ENCODE measurements around the gene ELOVL5.
A peak's percentile ranks its signal among the peaks of the same experiment; 100 is the strongest.

ELOVL5 gene

GRCh38 chr6:53240761-53241160, 108.0 kb downstream of the ELOVL5 start:
- TF ChIP-seq, protein P1, sequence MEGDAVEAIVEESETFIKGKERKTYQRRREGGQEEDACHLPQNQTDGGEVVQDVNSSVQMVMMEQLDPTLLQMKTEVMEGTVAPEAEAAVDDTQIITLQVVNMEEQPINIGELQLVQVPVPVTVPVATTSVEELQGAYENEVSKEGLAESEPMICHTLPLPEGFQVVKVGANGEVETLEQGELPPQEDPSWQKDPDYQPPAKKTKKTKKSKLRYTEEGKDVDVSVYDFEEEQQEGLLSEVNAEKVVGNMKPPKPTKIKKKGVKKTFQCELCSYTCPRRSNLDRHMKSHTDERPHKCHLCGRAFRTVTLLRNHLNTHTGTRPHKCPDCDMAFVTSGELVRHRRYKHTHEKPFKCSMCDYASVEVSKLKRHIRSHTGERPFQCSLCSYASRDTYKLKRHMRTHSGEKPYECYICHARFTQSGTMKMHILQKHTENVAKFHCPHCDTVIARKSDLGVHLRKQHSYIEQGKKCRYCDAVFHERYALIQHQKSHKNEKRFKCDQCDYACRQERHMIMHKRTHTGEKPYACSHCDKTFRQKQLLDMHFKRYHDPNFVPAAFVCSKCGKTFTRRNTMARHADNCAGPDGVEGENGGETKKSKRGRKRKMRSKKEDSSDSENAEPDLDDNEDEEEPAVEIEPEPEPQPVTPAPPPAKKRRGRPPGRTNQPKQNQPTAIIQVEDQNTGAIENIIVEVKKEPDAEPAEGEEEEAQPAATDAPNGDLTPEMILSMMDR (IDR thresholded peaks at IDR 0.05; ENCODE audit: insufficient read depth, low read length) = no peak
- TF ChIP-seq SPI1 (IDR thresholded peaks at IDR 0.05; ENCODE audit: borderline replicate concordance, low read depth) (peak; percentile 30; the same call in 1 of the 2 replicates), POLR2AphosphoS5 (IDR thresholded peaks at IDR 0.05; ENCODE audit: low read depth) (no peak), GABPA (IDR thresholded peaks at IDR 0.05; ENCODE audit: low read depth) (no peak)
- TF ChIP-seq, protein P2, sequence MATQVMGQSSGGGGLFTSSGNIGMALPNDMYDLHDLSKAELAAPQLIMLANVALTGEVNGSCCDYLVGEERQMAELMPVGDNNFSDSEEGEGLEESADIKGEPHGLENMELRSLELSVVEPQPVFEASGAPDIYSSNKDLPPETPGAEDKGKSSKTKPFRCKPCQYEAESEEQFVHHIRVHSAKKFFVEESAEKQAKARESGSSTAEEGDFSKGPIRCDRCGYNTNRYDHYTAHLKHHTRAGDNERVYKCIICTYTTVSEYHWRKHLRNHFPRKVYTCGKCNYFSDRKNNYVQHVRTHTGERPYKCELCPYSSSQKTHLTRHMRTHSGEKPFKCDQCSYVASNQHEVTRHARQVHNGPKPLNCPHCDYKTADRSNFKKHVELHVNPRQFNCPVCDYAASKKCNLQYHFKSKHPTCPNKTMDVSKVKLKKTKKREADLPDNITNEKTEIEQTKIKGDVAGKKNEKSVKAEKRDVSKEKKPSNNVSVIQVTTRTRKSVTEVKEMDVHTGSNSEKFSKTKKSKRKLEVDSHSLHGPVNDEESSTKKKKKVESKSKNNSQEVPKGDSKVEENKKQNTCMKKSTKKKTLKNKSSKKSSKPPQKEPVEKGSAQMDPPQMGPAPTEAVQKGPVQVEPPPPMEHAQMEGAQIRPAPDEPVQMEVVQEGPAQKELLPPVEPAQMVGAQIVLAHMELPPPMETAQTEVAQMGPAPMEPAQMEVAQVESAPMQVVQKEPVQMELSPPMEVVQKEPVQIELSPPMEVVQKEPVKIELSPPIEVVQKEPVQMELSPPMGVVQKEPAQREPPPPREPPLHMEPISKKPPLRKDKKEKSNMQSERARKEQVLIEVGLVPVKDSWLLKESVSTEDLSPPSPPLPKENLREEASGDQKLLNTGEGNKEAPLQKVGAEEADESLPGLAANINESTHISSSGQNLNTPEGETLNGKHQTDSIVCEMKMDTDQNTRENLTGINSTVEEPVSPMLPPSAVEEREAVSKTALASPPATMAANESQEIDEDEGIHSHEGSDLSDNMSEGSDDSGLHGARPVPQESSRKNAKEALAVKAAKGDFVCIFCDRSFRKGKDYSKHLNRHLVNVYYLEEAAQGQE (IDR thresholded peaks at IDR 0.05; ENCODE audit: insufficient replicate concordance, low read depth) = no peak
- DNase-seq (ENCODE audit: low read depth in 1 of 2, low spot score in 1 of 2) = peak in 1 of 2 experiments; percentile 66
- Histone ChIP-seq H3K27me3 (ENCODE audit: insufficient read depth, poor library complexity, severe bottlenecking) (no peaks in the 10 kb centered on the region), H3K4me3 (replicated peaks; ENCODE audit: insufficient read depth, low read length) (no peak overlapping the region), H3K27ac (replicated peaks) (peak overlapping the region; percentile 77)

- peak overlapping the region; percentile 77; the same call in 1 of the 2 replicates for H3K27ac ChIP-seq (replicated peaks)
- no peaks in the 10 kb centered on the region for H3K27me3 ChIP-seq (ENCODE audit: insufficient read depth, poor library complexity, severe bottlenecking)
- TF ChIP-seq, protein P2 (IDR thresholded peaks at IDR 0.05; ENCODE audit: insufficient replicate concordance, low read depth) = no peak
- no peak overlapping the region for H3K4me3 ChIP-seq (replicated peaks; ENCODE audit: insufficient read depth, low read length)
- no peak for DNase-seq (ENCODE audit: low read depth in 1 of 2, low spot score in 1 of 2)
These were observed 108.6 kb downstream of the ELOVL5 start for GRCh38 chr6:53240139-53240538.

- Histone ChIP-seq H3K4me3 (replicated peaks; ENCODE audit: insufficient read depth, low read length) (no peak overlapping the region), H3K27me3 (ENCODE audit: insufficient read depth, poor library complexity, severe bottlenecking) (no peaks in the 10 kb centered on the region), H3K27ac (replicated peaks) (no peak overlapping the region)
- DNase-seq (ENCODE audit: low read depth in 1 of 2, low spot score in 1 of 2) = no peak
- TF ChIP-seq, protein P2 (IDR thresholded peaks at IDR 0.05; ENCODE audit: insufficient replicate concordance, low read depth) = no peak
- no peak for TF ChIP-seq POLR2AphosphoS5 (IDR thresholded peaks at IDR 0.05; ENCODE audit: low read depth)
- TF ChIP-seq SPI1 (IDR thresholded peaks at IDR 0.05; ENCODE audit: borderline replicate concordance, low read depth) = no peak
- TF ChIP-seq GABPA (IDR thresholded peaks at IDR 0.05; ENCODE audit: low read depth) = no peak
- TF ChIP-seq, protein P1 (IDR thresholded peaks at IDR 0.05; ENCODE audit: insufficient read depth, low read length) = no peak
These were observed 109.2 kb downstream of the ELOVL5 start for GRCh38 chr6:53239526-53239925.

GRCh38 chr6:53238311-53238710, 110.4 kb downstream of the ELOVL5 start:
- TF ChIP-seq GABPA (IDR thresholded peaks at IDR 0.05; ENCODE audit: low read depth) (no peak), POLR2AphosphoS5 (IDR thresholded peaks at IDR 0.05; ENCODE audit: low read depth) (no peak), SPI1 (IDR thresholded peaks at IDR 0.05; ENCODE audit: borderline replicate concordance, low read depth) (no peak)
- TF ChIP-seq, protein P2 (IDR thresholded peaks at IDR 0.05; ENCODE audit: insufficient replicate concordance, low read depth) = no peak
- TF ChIP-seq, protein P1 (IDR thresholded peaks at IDR 0.05; ENCODE audit: insufficient read depth, low read length) = no peak
- H3K27me3 ChIP-seq (ENCODE audit: insufficient read depth, poor library complexity, severe bottlenecking) = no peaks in the 10 kb centered on the region
- H3K4me3 ChIP-seq (replicated peaks; ENCODE audit: insufficient read depth, low read length) = no peak overlapping the region
- DNase-seq (ENCODE audit: low read depth in 1 of 2, low spot score in 1 of 2) = no peak
- no peak overlapping the region for H3K27ac ChIP-seq (replicated peaks)
